Keratinocyte (primary cell): ENCODE measurements around the gene TMEM106B.

ENCODE experiments used
- EZH2 ChIP-seq: IDR thresholded peaks from one replicate; pipeline ENCODE4 v1.6.1; 2012; ENCODE audit warnings: inconsistent platforms, mild to moderate bottlenecking, low read length, moderate library complexity
- TF ChIP-seq, protein P1 (sequence below), 3 experiments: IDR thresholded peaks in 1 of 3; conservative IDR thresholded peaks in 1 of 3; optimal IDR thresholded peaks in 1 of 3; 2 replicates in 2 of 3; 3 replicates in 1 of 3; pipeline versions ENCODE3 to v1.5.1; 2011; ENCODE audit warnings: low read length in 3 of 3, mild to moderate bottlenecking in 3 of 3, moderate library complexity in 2 of 3, control low read depth in 1 of 3, inconsistent platforms in 1 of 3; ENCODE audit not compliant: insufficient read depth in 2 of 3; ENCODE audit errors: extremely low read depth in 1 of 3

DNA sequence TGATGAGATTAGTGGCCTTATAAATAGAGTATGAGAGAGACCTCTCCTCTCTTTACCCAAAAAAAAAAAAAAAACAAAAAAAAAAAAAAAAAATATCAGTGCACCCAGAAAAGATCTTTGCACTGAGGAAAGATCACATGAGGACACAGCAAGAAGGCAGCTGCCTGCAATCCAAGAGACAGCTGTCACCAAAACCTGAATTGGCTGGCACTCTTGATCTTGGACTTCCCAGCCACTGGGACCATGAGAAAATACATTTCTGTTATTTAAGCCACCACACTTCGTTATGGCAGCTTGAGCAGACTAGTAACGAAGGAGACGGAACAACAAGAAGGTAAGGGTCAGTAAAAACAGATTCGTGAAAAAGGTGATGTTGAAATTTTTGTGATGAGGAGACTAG lies 47.0 kb downstream of the TMEM106B start:
- TF ChIP-seq, protein P1, sequence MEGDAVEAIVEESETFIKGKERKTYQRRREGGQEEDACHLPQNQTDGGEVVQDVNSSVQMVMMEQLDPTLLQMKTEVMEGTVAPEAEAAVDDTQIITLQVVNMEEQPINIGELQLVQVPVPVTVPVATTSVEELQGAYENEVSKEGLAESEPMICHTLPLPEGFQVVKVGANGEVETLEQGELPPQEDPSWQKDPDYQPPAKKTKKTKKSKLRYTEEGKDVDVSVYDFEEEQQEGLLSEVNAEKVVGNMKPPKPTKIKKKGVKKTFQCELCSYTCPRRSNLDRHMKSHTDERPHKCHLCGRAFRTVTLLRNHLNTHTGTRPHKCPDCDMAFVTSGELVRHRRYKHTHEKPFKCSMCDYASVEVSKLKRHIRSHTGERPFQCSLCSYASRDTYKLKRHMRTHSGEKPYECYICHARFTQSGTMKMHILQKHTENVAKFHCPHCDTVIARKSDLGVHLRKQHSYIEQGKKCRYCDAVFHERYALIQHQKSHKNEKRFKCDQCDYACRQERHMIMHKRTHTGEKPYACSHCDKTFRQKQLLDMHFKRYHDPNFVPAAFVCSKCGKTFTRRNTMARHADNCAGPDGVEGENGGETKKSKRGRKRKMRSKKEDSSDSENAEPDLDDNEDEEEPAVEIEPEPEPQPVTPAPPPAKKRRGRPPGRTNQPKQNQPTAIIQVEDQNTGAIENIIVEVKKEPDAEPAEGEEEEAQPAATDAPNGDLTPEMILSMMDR (optimal IDR thresholded peaks at IDR 0.05 in 1 of 3, IDR thresholded peaks at IDR 0.05 in 1 of 3, conservative IDR thresholded peaks at IDR 0.05 in 1 of 3; ENCODE audit: extremely low read depth in 1 of 3, insufficient read depth in 2 of 3, low read length in 3 of 3): no peak
- no peak for TF ChIP-seq EZH2
